ENCODE results near the gene MSANTD1. TPM values are rescaled to one million over a fixed set of nuclear protein-coding genes. Genes with fewer than 3 reads are reported as not detected.

Gene MSANTD1
- total RNA-seq, 4 donors from 2014 or later = 0.68 to 1.3 (median 0.80) TPM; not detected in 1

GRCh38 chr4:3243136-3243780 is 5.7 kb upstream of the MSANTD1 start:
- peaks cover 0 to 15% (median 14%) of the 10 kb centered on the region in 4 donors for H3K4me1 ChIP-seq
- H3K4me3 ChIP-seq = no peak overlapping the region
- WGBS, 2 donors (ENCODE audit: low coverage in 1 of 2) = 67 to 79% methylated on average over 1 to 21 of the region's 23 CpGs
- intact Hi-C loops (cut with DNase I; ENCODE audit: low total_unique reads) (no loop called here), in situ Hi-C loops (cut with MboI; ENCODE audit: low pct_ligation_motif_present in 1 of 4, low pct_unique_long_range_greater_than_20kb in 1 of 4, low sequenced_read_pairs in 3 of 4) (no loop called here)
- DNase-seq = no peak
- H3K27me3 ChIP-seq = no peaks in the 10 kb centered on the region
- TF ChIP-seq POLR2A (IDR thresholded peaks at IDR 0.05) (no peak), CTCF (IDR thresholded peaks at IDR 0.05) (no peak), POLR2AphosphoS5 (IDR thresholded peaks at IDR 0.05) (no peak), EP300 (IDR thresholded peaks at IDR 0.05; ENCODE audit: low read depth) (no peak)
- peak overlapping the region in 1 of 4 donors; percentile 69 for H3K27ac ChIP-seq
- H3K9me3 ChIP-seq = no peaks in the 10 kb centered on the region
- H3K36me3 ChIP-seq = peaks cover 0 to 9% (median 0%) of the 10 kb centered on the region in 4 donors

GRCh38 chr4:3244002-3244401 is 5.0 kb upstream of the MSANTD1 start:
- no peak for TF ChIP-seq POLR2A (IDR thresholded peaks at IDR 0.05)
- TF ChIP-seq EP300 (IDR thresholded peaks at IDR 0.05; ENCODE audit: low read depth) = no peak
- TF ChIP-seq CTCF (IDR thresholded peaks at IDR 0.05) = no peak
- no peak for TF ChIP-seq POLR2AphosphoS5 (IDR thresholded peaks at IDR 0.05)
- Histone ChIP-seq H3K4me3 (no peak overlapping the region), H3K36me3 (peaks cover 0 to 4% (median 0%) of the 10 kb centered on the region in 4 donors), H3K27me3 (no peaks in the 10 kb centered on the region), H3K4me1 (peaks cover 0 to 15% (median 14%) of the 10 kb centered on the region in 4 donors), H3K9me3 (no peaks in the 10 kb centered on the region), H3K27ac (no peak overlapping the region)
- DNase-seq = no peak
- intact Hi-C loops (cut with DNase I; ENCODE audit: low total_unique reads) = no loop called here
- in situ Hi-C loops (cut with MboI; ENCODE audit: low pct_ligation_motif_present in 1 of 4, low pct_unique_long_range_greater_than_20kb in 1 of 4, low sequenced_read_pairs in 3 of 4) = no loop called here
- 67% methylated on average over 1 of the region's 1 CpG; no CpG with 5 or more reads in 1 of the 2 donors for WGBS, 2 donors (ENCODE audit: low coverage in 1 of 2)

DNA sequence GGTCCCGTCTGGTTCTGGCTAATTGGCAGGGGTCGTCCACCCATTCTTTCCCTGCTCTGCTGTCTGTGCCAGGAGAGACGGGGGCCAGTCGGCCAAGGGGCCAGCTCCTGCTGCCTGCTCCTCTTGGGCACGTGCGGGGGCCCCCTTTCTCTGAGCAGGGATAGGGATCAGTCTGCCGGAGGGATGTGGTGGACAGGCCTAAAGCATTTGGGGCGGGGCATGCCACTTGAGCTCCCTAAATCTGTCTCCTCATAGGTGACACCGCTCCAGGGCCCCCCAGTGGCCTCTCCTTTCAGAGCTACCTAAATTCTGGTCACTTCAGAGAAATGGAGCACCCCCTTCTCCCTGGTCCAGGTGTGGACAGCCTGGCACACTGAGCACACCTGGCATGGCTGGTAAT is 4.2 kb upstream of the MSANTD1 start:
- peaks cover 0 to 15% (median 14%) of the 10 kb centered on the region in 4 donors for H3K4me1 ChIP-seq
- TF ChIP-seq EP300 (IDR thresholded peaks at IDR 0.05; ENCODE audit: low read depth) (no peak), POLR2A (IDR thresholded peaks at IDR 0.05) (no peak), POLR2AphosphoS5 (IDR thresholded peaks at IDR 0.05) (no peak), CTCF (IDR thresholded peaks at IDR 0.05) (no peak)
- no peak for DNase-seq
- no peak overlapping the region for H3K4me3 ChIP-seq
- 88% methylated on average over 7 of the region's 9 CpGs; no CpG with 5 or more reads in 1 of the 2 donors for WGBS, 2 donors (ENCODE audit: low coverage in 1 of 2)
- H3K36me3 ChIP-seq = peaks cover 0 to 4% (median 0%) of the 10 kb centered on the region in 4 donors
- intact Hi-C loops (cut with DNase I; ENCODE audit: low total_unique reads) (no loop called here), in situ Hi-C loops (cut with MboI; ENCODE audit: low pct_ligation_motif_present in 1 of 4, low pct_unique_long_range_greater_than_20kb in 1 of 4, low sequenced_read_pairs in 3 of 4) (no loop called here)
- H3K27me3 ChIP-seq = no peaks in the 10 kb centered on the region
- no peak overlapping the region for H3K27ac ChIP-seq
- no peaks in the 10 kb centered on the region for H3K9me3 ChIP-seq

GRCh38 chr4:3245676-3246075 is 3.3 kb upstream of the MSANTD1 start:
- in situ Hi-C loops (cut with MboI; ENCODE audit: low pct_ligation_motif_present in 1 of 4, low pct_unique_long_range_greater_than_20kb in 1 of 4, low sequenced_read_pairs in 3 of 4) = no loop called here
- intact Hi-C loops (cut with DNase I; ENCODE audit: low total_unique reads) = no loop called here
- no peak for DNase-seq
- WGBS, 2 donors (ENCODE audit: low coverage in 1 of 2) = 81% methylated on average over 6 of the region's 6 CpGs; no CpG with 5 or more reads in 1 of the 2 donors
- no peak overlapping the region for H3K4me3 ChIP-seq
- no peak for TF ChIP-seq POLR2AphosphoS5 (IDR thresholded peaks at IDR 0.05)
- TF ChIP-seq EP300 (IDR thresholded peaks at IDR 0.05; ENCODE audit: low read depth) = no peak
- TF ChIP-seq POLR2A (IDR thresholded peaks at IDR 0.05) = no peak
- no peak for TF ChIP-seq CTCF (IDR thresholded peaks at IDR 0.05)
- H3K27me3 ChIP-seq = no peaks in the 10 kb centered on the region
- no peaks in the 10 kb centered on the region for H3K9me3 ChIP-seq
- peaks cover 0 to 13% (median 13%) of the 10 kb centered on the region in 4 donors for H3K4me1 ChIP-seq
- no peaks in the 10 kb centered on the region for H3K36me3 ChIP-seq
- H3K27ac ChIP-seq = no peak overlapping the region
